ENCODE measurements around the gene LATS2. TPM values are rescaled to one million over a fixed set of nuclear protein-coding genes. Genes with fewer than 3 reads are reported as not detected.

The LATS2 gene
- total RNA-seq, 1 donor from 2014 or later, result 49.0 TPM

DNA sequence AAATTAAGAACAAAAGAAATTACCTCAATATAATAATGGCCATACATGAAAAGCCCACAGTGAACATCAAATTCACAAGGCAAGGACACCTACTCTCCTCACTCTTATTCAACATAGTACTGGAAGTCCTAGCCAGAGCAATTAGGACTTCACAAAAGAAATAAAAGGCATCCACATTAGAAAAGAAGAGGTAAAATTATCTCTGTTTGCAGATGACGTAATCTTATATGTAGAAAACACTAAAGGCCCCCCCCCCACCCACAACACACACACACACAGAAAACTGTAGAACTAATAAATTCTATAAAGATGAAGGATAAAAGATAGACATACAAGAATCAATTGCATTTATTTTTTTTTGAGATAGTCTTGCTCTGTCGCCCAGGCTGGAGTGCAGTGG, 25.5 kb upstream of the LATS2 start:
- Histone ChIP-seq H3K9me3 (no peaks in the 10 kb centered on the region), H3K4me3 (no peak overlapping the region), H3K36me3 (no peaks in the 10 kb centered on the region), H3K27ac (no peak overlapping the region), H3K4me1 (no peaks in the 10 kb centered on the region), H3K27me3 (no peaks in the 10 kb centered on the region)
- TF ChIP-seq, protein P1, sequence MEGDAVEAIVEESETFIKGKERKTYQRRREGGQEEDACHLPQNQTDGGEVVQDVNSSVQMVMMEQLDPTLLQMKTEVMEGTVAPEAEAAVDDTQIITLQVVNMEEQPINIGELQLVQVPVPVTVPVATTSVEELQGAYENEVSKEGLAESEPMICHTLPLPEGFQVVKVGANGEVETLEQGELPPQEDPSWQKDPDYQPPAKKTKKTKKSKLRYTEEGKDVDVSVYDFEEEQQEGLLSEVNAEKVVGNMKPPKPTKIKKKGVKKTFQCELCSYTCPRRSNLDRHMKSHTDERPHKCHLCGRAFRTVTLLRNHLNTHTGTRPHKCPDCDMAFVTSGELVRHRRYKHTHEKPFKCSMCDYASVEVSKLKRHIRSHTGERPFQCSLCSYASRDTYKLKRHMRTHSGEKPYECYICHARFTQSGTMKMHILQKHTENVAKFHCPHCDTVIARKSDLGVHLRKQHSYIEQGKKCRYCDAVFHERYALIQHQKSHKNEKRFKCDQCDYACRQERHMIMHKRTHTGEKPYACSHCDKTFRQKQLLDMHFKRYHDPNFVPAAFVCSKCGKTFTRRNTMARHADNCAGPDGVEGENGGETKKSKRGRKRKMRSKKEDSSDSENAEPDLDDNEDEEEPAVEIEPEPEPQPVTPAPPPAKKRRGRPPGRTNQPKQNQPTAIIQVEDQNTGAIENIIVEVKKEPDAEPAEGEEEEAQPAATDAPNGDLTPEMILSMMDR (IDR thresholded peaks at IDR 0.05), result no peak
- DNase-seq (ENCODE audit: low spot score in 2 of 2), result no peak
- intact Hi-C loops (cut with DNase I), result no loop called here

DNA sequence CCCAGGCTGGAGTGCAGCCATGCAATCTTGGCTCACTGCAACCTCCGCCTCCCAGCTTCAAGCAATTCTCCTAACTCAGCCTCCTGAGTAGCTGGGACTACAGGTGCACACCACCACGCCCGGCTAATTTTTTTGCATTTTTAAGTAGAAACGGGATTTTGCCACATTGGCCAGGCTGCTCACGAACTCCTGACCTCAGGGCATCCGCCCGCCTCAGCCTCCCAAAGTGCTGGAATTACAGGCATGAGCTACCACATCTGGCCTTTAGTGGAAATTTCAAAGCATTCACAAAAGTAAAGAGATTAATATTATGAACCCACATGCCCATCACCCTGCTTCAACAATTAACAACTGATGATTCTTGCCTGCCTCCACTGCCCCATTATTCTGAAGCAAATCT, 20.5 kb upstream of the LATS2 start:
- no peak overlapping the region for H3K4me3 ChIP-seq
- no peaks in the 10 kb centered on the region for H3K27me3 ChIP-seq
- H3K36me3 ChIP-seq, result no peaks in the 10 kb centered on the region
- no peak overlapping the region for H3K27ac ChIP-seq
- TF ChIP-seq, protein P1 (IDR thresholded peaks at IDR 0.05), result no peak
- peaks cover 0 to 19% of the 10 kb centered on the region in 2 donors for H3K4me1 ChIP-seq
- intact Hi-C loops (cut with DNase I), result no loop called here
- no peaks in the 10 kb centered on the region for H3K9me3 ChIP-seq
- DNase-seq (ENCODE audit: low spot score in 2 of 2), result no peak

DNA sequence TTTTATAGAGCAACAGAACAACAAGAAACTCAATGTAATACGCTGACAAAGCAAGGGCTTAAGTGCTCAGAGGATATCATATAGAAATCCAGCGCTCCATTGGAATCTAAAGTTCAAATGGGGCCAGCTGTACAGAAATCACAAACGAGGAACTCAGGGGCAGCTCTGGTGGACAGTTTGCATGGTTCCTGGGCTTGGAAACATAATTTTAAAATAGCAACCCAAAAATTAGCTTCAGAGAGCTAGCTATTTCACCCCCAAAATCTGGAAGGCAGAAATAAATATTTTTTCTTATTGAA, 19.2 kb upstream of the LATS2 start:
- H3K27ac ChIP-seq, result peak overlapping the region; percentile 61 to 81

DNA sequence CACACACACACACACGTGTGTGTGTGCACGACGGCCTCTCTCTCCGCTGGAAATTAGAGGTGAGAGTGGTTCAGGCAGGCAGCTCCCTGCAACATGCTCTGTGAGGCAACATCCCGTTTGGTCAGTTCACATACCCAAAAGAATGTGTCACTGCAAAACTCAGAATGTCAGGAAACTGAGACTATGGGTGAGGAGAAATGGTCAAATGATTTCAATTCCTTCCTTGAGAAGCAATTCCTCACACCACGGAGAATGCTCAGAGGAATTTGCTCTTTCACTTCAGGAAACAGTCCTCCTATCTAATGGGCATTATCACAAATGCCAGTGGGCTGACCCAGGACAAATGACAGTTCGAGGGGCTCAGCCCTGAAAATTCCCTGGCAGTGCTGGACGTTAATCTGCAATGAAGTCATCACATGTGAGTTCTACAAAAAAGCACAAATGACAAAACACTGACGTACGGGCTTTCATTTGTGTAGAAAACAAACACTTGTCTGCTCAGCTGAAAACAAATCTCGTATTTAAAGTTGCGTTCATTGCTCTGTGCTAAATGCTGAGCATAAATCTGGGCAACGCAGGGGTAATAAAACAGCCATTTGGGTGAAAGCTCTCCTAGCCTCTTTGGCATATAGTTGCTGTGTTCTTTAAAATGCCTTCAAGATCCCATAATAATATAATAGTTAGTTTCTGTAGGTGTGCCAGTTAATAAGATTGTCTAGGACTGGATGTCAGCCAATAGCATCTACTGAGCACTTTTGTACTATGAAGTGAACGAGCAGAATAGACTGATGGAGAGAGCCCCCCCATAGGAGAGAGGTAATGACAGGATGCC, 18.6 kb upstream of the LATS2 start:
- Histone ChIP-seq H3K27ac (peak overlapping the region; percentile 61 to 81), H3K4me3 (peak overlapping the region; percentile 29 to 54), H3K27me3 (no peaks in the 10 kb centered on the region), H3K4me1 (peaks cover 1 to 21% of the 10 kb centered on the region in 2 donors), H3K36me3 (no peaks in the 10 kb centered on the region), H3K9me3 (no peaks in the 10 kb centered on the region)
- intact Hi-C loops (cut with DNase I), result loop anchor here (1.0 to 10.0 kb wide), 2 partner anchors 19 to 365 kb away; partner anchors contain the start of gene LATS2
- TF ChIP-seq, protein P1 (IDR thresholded peaks at IDR 0.05), result no peak
- peak in 1 of 2 donors; percentile 83 for DNase-seq (ENCODE audit: low spot score in 2 of 2)

More for the DNA sequence above, 19.2 kb upstream of the LATS2 start:
- no peak for DNase-seq (ENCODE audit: low spot score in 2 of 2)
- peak overlapping the region in 1 of 2 donors; percentile 54 for H3K4me3 ChIP-seq
- no peaks in the 10 kb centered on the region for H3K9me3 ChIP-seq
- H3K4me1 ChIP-seq, result peaks cover 0 to 19% of the 10 kb centered on the region in 2 donors
- intact Hi-C loops (cut with DNase I), result loop anchor here (1.0 kb wide), 1 partner anchor 19 kb away; the partner anchor contains the start of gene LATS2
- no peaks in the 10 kb centered on the region for H3K27me3 ChIP-seq
- TF ChIP-seq, protein P1 (IDR thresholded peaks at IDR 0.05), result no peak
- H3K36me3 ChIP-seq, result no peaks in the 10 kb centered on the region

DNA sequence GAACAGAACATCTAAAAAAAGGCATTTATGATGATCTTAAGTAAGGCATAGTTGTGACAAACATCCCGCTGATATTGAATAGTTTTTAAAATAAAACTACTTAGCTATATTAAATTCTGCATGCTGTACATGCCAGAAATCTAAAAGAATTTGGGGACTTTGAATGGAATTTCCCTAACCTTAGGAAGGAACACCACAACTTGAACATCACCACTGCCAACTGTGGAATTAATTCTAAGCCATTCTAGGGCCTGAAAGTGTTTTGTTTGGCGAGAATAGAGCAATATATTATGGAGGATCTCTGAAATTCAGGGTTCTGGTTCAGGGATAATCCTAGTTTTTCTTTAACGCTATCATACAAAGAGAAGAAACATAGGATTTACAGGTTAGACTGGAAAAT, 17.8 kb upstream of the LATS2 start:
- no peak for DNase-seq (ENCODE audit: low spot score in 2 of 2)
- Histone ChIP-seq H3K27ac (peak overlapping the region; percentile 61 to 81), H3K36me3 (no peaks in the 10 kb centered on the region), H3K4me1 (peaks cover 5 to 22% of the 10 kb centered on the region in 2 donors), H3K9me3 (no peaks in the 10 kb centered on the region), H3K27me3 (no peaks in the 10 kb centered on the region), H3K4me3 (no peak overlapping the region)
- intact Hi-C loops (cut with DNase I), result loop anchor here (10.0 kb wide), 1 partner anchor 364 kb away; no protein-coding TSS in a partner anchor
- TF ChIP-seq, protein P1 (IDR thresholded peaks at IDR 0.05), result no peak

Data from ascending aorta (tissue), 2 donors.